GM12801 (cell line): ENCODE measurements around the gene B3GALNT2.

Experiments used
- TF ChIP-seq, protein P1 (sequence below): IDR thresholded peaks from one replicate; pipeline ENCODE4 v1.5.1; 2011; ENCODE audit warnings: control low read depth; ENCODE audit not compliant: insufficient read length; ENCODE audit errors: extremely low read depth

B3GALNT2 gene

DNA sequence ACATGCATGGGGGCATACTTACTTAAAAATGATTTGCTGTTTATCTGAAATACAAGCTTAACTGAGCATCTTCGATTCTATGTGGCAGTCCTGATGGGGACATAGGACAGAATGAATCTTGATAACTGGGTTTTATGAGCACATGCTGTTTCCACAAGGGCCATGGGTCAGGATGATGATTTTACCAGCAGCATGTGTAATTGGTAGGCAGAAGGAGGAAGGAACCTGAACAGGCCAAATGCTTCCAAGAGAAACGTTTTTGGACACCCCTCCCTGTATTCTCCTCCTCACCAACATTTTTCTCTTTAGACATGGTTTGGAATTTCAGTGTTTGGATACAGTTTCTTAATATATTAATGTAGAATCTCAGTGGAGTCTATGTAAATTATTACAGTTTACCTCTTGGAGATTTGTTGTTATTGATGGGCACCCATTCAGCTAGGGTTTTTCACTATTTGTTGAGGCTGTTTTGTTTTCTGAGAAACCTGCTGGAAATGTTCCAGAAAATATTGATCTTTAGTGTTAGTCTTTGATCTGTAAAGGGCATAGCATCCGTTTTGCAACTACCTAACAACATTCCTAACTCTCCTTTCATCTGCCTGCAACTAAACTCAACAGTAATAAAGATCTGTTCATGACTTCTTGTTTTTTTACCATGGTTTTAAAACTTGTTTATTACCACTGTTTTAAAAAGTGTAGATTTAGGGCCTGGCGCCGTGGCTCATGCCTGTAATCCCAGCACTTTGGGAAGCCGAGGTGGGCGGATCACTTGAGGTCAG is 95.0 kb downstream of the B3GALNT2 start:
- TF ChIP-seq, protein P1, sequence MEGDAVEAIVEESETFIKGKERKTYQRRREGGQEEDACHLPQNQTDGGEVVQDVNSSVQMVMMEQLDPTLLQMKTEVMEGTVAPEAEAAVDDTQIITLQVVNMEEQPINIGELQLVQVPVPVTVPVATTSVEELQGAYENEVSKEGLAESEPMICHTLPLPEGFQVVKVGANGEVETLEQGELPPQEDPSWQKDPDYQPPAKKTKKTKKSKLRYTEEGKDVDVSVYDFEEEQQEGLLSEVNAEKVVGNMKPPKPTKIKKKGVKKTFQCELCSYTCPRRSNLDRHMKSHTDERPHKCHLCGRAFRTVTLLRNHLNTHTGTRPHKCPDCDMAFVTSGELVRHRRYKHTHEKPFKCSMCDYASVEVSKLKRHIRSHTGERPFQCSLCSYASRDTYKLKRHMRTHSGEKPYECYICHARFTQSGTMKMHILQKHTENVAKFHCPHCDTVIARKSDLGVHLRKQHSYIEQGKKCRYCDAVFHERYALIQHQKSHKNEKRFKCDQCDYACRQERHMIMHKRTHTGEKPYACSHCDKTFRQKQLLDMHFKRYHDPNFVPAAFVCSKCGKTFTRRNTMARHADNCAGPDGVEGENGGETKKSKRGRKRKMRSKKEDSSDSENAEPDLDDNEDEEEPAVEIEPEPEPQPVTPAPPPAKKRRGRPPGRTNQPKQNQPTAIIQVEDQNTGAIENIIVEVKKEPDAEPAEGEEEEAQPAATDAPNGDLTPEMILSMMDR, result no peak

DNA sequence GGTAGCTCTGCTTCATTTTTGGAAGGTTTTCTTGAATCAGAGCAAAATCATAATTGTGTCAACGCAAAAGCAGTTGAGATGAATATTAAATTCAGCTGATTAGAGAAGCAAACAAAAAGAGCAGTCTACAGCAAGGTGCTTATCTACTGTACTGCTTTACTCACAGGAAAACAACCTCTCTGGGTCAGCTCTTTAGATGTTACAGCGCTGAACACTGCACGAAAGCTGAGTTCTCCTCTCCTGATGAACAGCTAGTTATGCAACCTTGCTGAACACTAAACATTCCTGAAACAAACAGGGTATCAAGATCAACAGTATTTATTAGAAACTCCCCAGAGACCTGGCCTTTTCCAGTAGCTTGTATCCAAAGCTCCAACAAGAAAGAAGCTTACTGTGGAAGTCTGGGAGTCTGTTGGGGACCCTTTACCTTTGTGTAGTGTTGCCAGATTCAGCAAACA is 95.7 kb downstream of the B3GALNT2 start:
- TF ChIP-seq, protein P1, result no peak

- TF ChIP-seq, protein P1, result no peak
Measured at GRCh38 chr1:235407419-235407818, 96.8 kb downstream of the B3GALNT2 start.

- TF ChIP-seq, protein P1, result no peak
Measured at GRCh38 chr1:235404190-235404589, 100.1 kb downstream of the B3GALNT2 start.

GRCh38 chr1:235403593-235403992 is 100.7 kb downstream of the B3GALNT2 start:
- TF ChIP-seq, protein P1, result no peak

DNA sequence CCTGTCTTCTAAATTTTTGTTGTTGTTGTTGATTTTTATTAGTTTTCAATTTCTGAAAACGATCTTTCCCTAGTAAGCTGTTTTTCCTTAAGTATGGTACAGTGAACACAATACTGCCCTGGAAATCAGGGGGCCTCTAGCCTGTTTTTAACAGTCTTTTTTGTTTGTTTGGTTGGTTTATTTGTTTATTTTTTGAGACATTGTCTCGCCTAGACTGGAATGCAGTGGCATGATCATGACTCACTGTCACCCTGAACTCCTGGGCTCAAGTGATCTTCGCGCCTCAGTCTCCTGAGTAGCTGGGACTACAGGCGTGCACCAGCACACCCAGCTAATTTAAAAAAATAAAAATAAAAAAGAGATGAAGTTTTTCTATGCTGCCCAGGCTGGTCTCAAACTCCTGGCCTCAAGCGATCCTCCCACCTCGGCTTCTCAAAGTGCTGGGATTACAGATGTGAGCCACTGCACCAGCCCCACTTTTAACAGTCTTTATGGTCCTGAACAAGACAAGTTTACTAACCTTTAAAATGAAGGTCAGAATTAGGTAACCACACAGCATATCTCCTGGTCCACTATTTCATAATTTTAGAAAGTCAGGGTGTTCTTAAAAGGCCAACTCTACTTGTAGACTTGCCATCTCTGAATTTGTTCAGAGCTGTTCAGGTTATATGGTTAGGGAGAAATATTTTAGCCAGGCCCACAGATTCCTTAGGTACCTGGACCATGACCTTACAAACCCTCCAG is 101.6 kb downstream of the B3GALNT2 start:
- TF ChIP-seq, protein P1, result no peak

- TF ChIP-seq, protein P1, result no peak
Measured at GRCh38 chr1:235401251-235401650, 103.0 kb downstream of the B3GALNT2 start.
